HCT116 (cell line): ENCODE data around the gene HYLS1. TPM values are rescaled to one million over a fixed set of nuclear protein-coding genes. Genes with fewer than 3 reads are reported as not detected.

Experiments
- ATAC-seq: fragments of 200-7000 bp; cut with Tn5 transposase; 2 replicates; pipeline ENCODE4 v1.9.1; 2020; ENCODE audit warnings: mild to moderate bottlenecking, moderate library complexity
- BruUV-seq: library from RNA; stranded (reverse); fragments of 400-500 nt; replicated peaks from 2 replicates; lab custom pipeline; 2021; lab: Mats Ljungman, UMichigan
- CTCF ChIA-PET: fragments of 300-600 bp; sonication (Branson Sonifier 250); formaldehyde crosslinking; loops from one replicate; lab custom pipeline; 2021; ENCODE audit warnings: antibody characterized with exemption; lab: Charles Lee
- POLR2A ChIA-PET: fragments of 300-600, 350-600 bp; sonication (Branson Sonifier 250); formaldehyde crosslinking; loops from one replicate; lab custom pipeline; 2021; ENCODE audit warnings: antibody characterized with exemption; lab: Charles Lee
- RAD21 ChIA-PET, 2 experiments: fragments of 300-600 bp; sonication (Branson Sonifier 250); formaldehyde crosslinking; loops; one replicate each; lab custom pipeline; 2023; ENCODE audit warnings: low total read pairs in 2 of 2; ENCODE audit not compliant: uncharacterized antibody in 2 of 2, unreplicated experiment in 2 of 2, low non-redundant PET in 1 of 2; lab: Charles Lee
- DNase-seq: peaks from one replicate; pipeline ENCODE4 v3.0.0-alpha.2; 2010; ENCODE audit warnings: low read depth, low spot score
- H2AFZ ChIP-seq: fragments of 200-600 bp; shearing (Covaris generic), sonication (generic); 2 replicates; pipeline ENCODE4 v1.6.1; 2017; ENCODE audit warnings: low read depth, mixed run types, mixed read lengths, antibody characterized with exemption, low read length; ENCODE audit not compliant: poor library complexity, severe bottlenecking
- H3K27ac ChIP-seq: 2 replicates; pipeline ENCODE4 v1.5.1; 2012; ENCODE audit warnings: low read depth, low read length
- H3K27me3 ChIP-seq: fragments of 200-600 bp; sonication (generic); 2 replicates; pipeline ENCODE4 v1.6.1; 2016; ENCODE audit warnings: mixed run types, low read length, mixed read lengths; ENCODE audit not compliant: insufficient read depth
- H3K36me3 ChIP-seq, 2 experiments: fragments of 200-500 bp in 1 of 2; fragments of 200-600 bp in 1 of 2; sonication (Bioruptor generic) in 1 of 2; sonication (generic) in 1 of 2; 2 replicates each; pipeline versions ENCODE4 v1.5.1 to v1.6.1; 2014 to 2016; ENCODE audit warnings: low read length in 2 of 2, inconsistent platforms in 1 of 2, mixed read lengths in 1 of 2, mixed run types in 1 of 2; ENCODE audit not compliant: insufficient read depth in 2 of 2, control insufficient read depth in 1 of 2
- H3K4me1 ChIP-seq, 2 experiments: fragments of 200-600 bp in 1 of 2; sonication (generic) in 1 of 2; 2 replicates each; pipeline versions ENCODE4 v1.5.1 to v1.6.1; 2012 to 2017; ENCODE audit warnings: low read length in 2 of 2, inconsistent platforms in 1 of 2, mild to moderate bottlenecking in 1 of 2, mixed read lengths in 1 of 2, mixed run types in 1 of 2, moderate library complexity in 1 of 2; ENCODE audit not compliant: insufficient read depth in 2 of 2, control insufficient read depth in 1 of 2
- H3K4me2 ChIP-seq: fragments of 200-600 bp; sonication (generic); 2 replicates; pipeline ENCODE4 v1.6.1; 2017; ENCODE audit warnings: mixed run types, low read length, mixed read lengths
- H3K4me3 ChIP-seq, 2 experiments: fragments of 200-600 bp in 1 of 2; sonication (generic) in 1 of 2; replicated peaks in 1 of 2; 2 replicates each; pipeline ENCODE4 v1.5.1; 2011 to 2016; ENCODE audit warnings: low read length in 2 of 2, control low read depth in 1 of 2, low read depth in 1 of 2, mild to moderate bottlenecking in 1 of 2, mixed read lengths in 1 of 2, mixed run types in 1 of 2
- H3K79me2 ChIP-seq: fragments of 200-600 bp; sonication (generic); 2 replicates; pipeline ENCODE4 v1.6.1; 2017; ENCODE audit warnings: mild to moderate bottlenecking, mixed run types, low read length, moderate library complexity, mixed read lengths; ENCODE audit not compliant: insufficient read depth
- H3K9ac ChIP-seq: fragments of 200-600 bp; sonication (generic); 2 replicates; pipeline ENCODE4 v1.6.1; 2016; ENCODE audit warnings: low read length, mixed read lengths
- H3K9me2 ChIP-seq: fragments of 200-600 bp; sonication (generic), shearing (Covaris generic); 2 replicates; pipeline ENCODE4 v1.6.1; 2017; ENCODE audit warnings: mixed run types, mild to moderate bottlenecking, moderate library complexity; ENCODE audit not compliant: insufficient read depth
- H3K9me3 ChIP-seq, 2 experiments: fragments of 200-500 bp in 1 of 2; fragments of 200-600 bp in 1 of 2; sonication (Bioruptor generic) in 1 of 2; sonication (generic) in 1 of 2; 2 replicates each; pipeline ENCODE4 v1.6.1; 2014 to 2017; ENCODE audit warnings: low read length in 2 of 2, mixed read lengths in 2 of 2, inconsistent platforms in 1 of 2, low read depth in 1 of 2, mild to moderate bottlenecking in 1 of 2, mixed run types in 1 of 2, moderate library complexity in 1 of 2; ENCODE audit not compliant: control insufficient read depth in 1 of 2, insufficient read depth in 1 of 2
- H4K20me1 ChIP-seq: fragments of 200-600 bp; sonication (generic), shearing (Covaris generic); 2 replicates; pipeline ENCODE4 v1.6.1; 2017; ENCODE audit warnings: mixed run types, mild to moderate bottlenecking, moderate library complexity; ENCODE audit not compliant: insufficient read depth
- CBX3 ChIP-seq: IDR thresholded peaks from 2 replicates; pipeline ENCODE4 v1.6.1; 2012; ENCODE audit warnings: low read depth
- CEBPB ChIP-seq: IDR thresholded peaks from 2 replicates; pipeline ENCODE4 v1.6.1; 2012; ENCODE audit warnings: low read depth
- EGR1 ChIP-seq: IDR thresholded peaks from 2 replicates; pipeline ENCODE4 v1.6.1; 2012; ENCODE audit warnings: low read depth
- EZH2phosphoT487 ChIP-seq: fragments of 200-600 bp; IDR thresholded peaks from 2 replicates; pipeline ENCODE4 v1.6.1; 2018; ENCODE audit warnings: antibody characterized with exemption, borderline replicate concordance
- POLR2A ChIP-seq: IDR thresholded peaks from 2 replicates; pipeline ENCODE4 v1.7.0; 2011; ENCODE audit warnings: borderline replicate concordance; ENCODE audit not compliant: insufficient read depth, insufficient read length; ENCODE audit errors: extremely low read depth
- RAD21 ChIP-seq: IDR thresholded peaks from 2 replicates; pipeline ENCODE4 v1.6.1; 2012; ENCODE audit warnings: low read depth, mild to moderate bottlenecking
- REST ChIP-seq: IDR thresholded peaks from 2 replicates; pipeline ENCODE4 v1.6.1; 2012; ENCODE audit warnings: low read depth
- SIN3A ChIP-seq: IDR thresholded peaks from 2 replicates; pipeline ENCODE4 v1.6.1; 2012; ENCODE audit warnings: low read depth
- TCF7L2 ChIP-seq: IDR thresholded peaks from 2 replicates; pipeline ENCODE4 v1.7.0; 2011; ENCODE audit warnings: borderline replicate concordance, inconsistent platforms; ENCODE audit not compliant: insufficient read depth, insufficient read length; ENCODE audit errors: extremely low read depth
- YY1 ChIP-seq: IDR thresholded peaks from 2 replicates; pipeline ENCODE4 v1.6.1; 2011; ENCODE audit warnings: low read length, low read depth, moderate library complexity, mild to moderate bottlenecking; ENCODE audit not compliant: insufficient replicate concordance; ENCODE audit errors: extremely low read depth
- ZNF274 ChIP-seq: fragments of 200-500 bp; sonication (Bioruptor generic); IDR thresholded peaks from 2 replicates; pipeline ENCODE4 v1.6.1; 2014; ENCODE audit warnings: mild to moderate bottlenecking, low read depth, low read length, inconsistent platforms
- intact Hi-C: fragments of 100-400 bp; cut with micrococcal nuclease; formaldehyde crosslinking; loops from 2 replicates; pipeline ENCODE4 v1.10.0; 2022
- total RNA-seq: library from RNA; stranded (reverse); gene quantifications from one replicate; pipeline ENCODE4 v1.2.1, GENCODE V29; 2021; ENCODE audit not compliant: unreplicated experiment
- TF ChIP-seq, protein P1 (sequence below): IDR thresholded peaks from 2 replicates; pipeline ENCODE4 v1.6.1; 2012
- TF ChIP-seq, protein P2 (sequence below): IDR thresholded peaks from 2 replicates; pipeline ENCODE4 v1.6.1; 2011; ENCODE audit warnings: mild to moderate bottlenecking, low read length, moderate library complexity; ENCODE audit not compliant: insufficient replicate concordance; ENCODE audit errors: extremely low read depth

HYLS1 gene
- total RNA-seq, 1 experiment from 2014 or later = 18.9 TPM

DNA sequence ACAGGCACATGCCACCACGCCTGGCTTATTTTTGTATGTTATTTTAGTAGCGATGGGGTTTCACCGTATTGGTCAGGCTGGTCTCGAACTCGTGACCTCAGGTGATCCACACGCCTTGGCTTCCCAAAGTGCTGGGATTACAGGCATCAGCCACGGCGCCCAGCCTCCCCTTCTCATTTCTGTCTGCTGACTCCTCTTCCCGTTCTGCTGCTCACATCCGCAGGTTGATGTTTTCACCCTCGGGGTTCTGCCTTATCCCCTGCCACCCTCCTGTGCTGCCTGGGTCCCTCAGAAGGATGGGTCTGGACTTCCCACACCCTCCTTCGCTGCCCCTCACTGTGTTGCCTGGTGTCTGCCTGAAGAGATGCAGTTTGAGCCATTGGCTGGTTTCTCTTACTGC, 39.2 kb downstream of the HYLS1 start:
- Histone ChIP-seq H3K4me2 (no peak overlapping the region), H3K9me3 (no peaks in the 10 kb centered on the region), H3K9ac (no peak overlapping the region), H3K9me2 (no peaks in the 10 kb centered on the region), H3K27ac (no peak overlapping the region), H2AFZ (no peak overlapping the region), H3K79me2 (no peaks in the 10 kb centered on the region), H3K27me3 (0 out of 2 replicates have a peak, but pooled peaks cover 2% of the 10 kb centered on the region), H3K36me3 (no peaks in the 10 kb centered on the region), H4K20me1 (no peaks in the 10 kb centered on the region), H3K4me3 (no peak overlapping the region), H3K4me1 (no peaks in the 10 kb centered on the region)
- ChIA-PET CTCF (no interaction called here), RAD21 (no interaction called here), POLR2A (no interaction called here)
- no peak for DNase-seq
- no TSS peak for BruUV-seq
- no peak for ATAC-seq
- TF ChIP-seq ZNF274 (no peak), CBX3 (no peak), REST (no peak), SIN3A (no peak), YY1 (no peak), EGR1 (no peak), TCF7L2 (no peak), POLR2A (no peak), EZH2phosphoT487 (no peak), RAD21 (no peak), CEBPB (no peak)
- TF ChIP-seq, protein P1, sequence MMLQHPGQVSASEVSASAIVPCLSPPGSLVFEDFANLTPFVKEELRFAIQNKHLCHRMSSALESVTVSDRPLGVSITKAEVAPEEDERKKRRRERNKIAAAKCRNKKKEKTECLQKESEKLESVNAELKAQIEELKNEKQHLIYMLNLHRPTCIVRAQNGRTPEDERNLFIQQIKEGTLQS = no peak
- TF ChIP-seq, protein P2, sequence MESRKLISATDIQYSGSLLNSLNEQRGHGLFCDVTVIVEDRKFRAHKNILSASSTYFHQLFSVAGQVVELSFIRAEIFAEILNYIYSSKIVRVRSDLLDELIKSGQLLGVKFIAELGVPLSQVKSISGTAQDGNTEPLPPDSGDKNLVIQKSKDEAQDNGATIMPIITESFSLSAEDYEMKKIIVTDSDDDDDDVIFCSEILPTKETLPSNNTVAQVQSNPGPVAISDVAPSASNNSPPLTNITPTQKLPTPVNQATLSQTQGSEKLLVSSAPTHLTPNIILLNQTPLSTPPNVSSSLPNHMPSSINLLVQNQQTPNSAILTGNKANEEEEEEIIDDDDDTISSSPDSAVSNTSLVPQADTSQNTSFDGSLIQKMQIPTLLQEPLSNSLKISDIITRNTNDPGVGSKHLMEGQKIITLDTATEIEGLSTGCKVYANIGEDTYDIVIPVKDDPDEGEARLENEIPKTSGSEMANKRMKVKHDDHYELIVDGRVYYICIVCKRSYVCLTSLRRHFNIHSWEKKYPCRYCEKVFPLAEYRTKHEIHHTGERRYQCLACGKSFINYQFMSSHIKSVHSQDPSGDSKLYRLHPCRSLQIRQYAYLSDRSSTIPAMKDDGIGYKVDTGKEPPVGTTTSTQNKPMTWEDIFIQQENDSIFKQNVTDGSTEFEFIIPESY = no peak
- intact Hi-C loops = no loop called here
